Measurements from ENCODE around the gene LAMB4. TPM values are rescaled to one million over a fixed set of nuclear protein-coding genes. Genes with fewer than 3 reads are reported as not detected.
"Not testable (repeated sequence)": the region's sequence is repeated elsewhere in the genome, so short reads cannot be mapped to it uniquely, and the experiment has no call there.

LAMB4 gene
- total RNA-seq, 3 donors from 2014 or later (not counting 1 experiment from before 2014, with no cell fraction given), result not detected

- Histone ChIP-seq H3K4me3 (ENCODE audit: low read length) (no peak overlapping the region), H3K27me3 (ENCODE audit: control insufficient read depth, insufficient read depth, low read length) (no peaks in the 10 kb centered on the region), H3K36me3 (ENCODE audit: control insufficient read depth, insufficient read depth, low read length) (no peaks in the 10 kb centered on the region), H3K27ac (ENCODE audit: low read length) (no peak overlapping the region), H3K9me3 (ENCODE audit: control insufficient read depth, insufficient read depth, low read length) (no peaks in the 10 kb centered on the region), H3K4me1 (ENCODE audit: control insufficient read depth, insufficient read depth, low read length) (no peaks in the 10 kb centered on the region)
- H3K27ac Mint-ChIP-seq, result no peak overlapping the region
- intact Hi-C loops (cut with micrococcal nuclease), result no loop called here
- no peak for TF ChIP-seq CTCF (IDR thresholded peaks at IDR 0.05)
- H3K4me3 Mint-ChIP-seq, result no peak overlapping the region
- H3K27me3 Mint-ChIP-seq (ENCODE audit: low read depth in 2 of 2), result peaks cover 1 to 8% of the 10 kb centered on the region in 2 donors
- no peaks in the 10 kb centered on the region for H3K9me3 Mint-ChIP-seq
- no peaks in the 10 kb centered on the region for H3K4me1 Mint-ChIP-seq
- no peaks in the 10 kb centered on the region for H3K36me3 Mint-ChIP-seq
- ATAC-seq (no peak), DNase-seq (no peak)
- WGBS (ENCODE audit: insufficient coverage), result 85% methylated on average over 5 of the region's 5 CpGs
Measured at GRCh38 chr7:108033776-108034497, 96.2 kb downstream of the LAMB4 start.

- H3K4me1 Mint-ChIP-seq; H3K9me3 Mint-ChIP-seq; DNase-seq; H3K9me3 ChIP-seq (ENCODE audit: control insufficient read depth, insufficient read depth, low read length); H3K27me3 Mint-ChIP-seq (ENCODE audit: low read depth in 2 of 2); H3K27me3 ChIP-seq (ENCODE audit: control insufficient read depth, insufficient read depth, low read length); H3K27ac Mint-ChIP-seq; H3K27ac ChIP-seq (ENCODE audit: low read length); H3K4me3 ChIP-seq (ENCODE audit: low read length); intact Hi-C loops (cut with micrococcal nuclease); H3K36me3 Mint-ChIP-seq; ATAC-seq; H3K4me1 ChIP-seq (ENCODE audit: control insufficient read depth, insufficient read depth, low read length); H3K4me3 Mint-ChIP-seq; H3K36me3 ChIP-seq (ENCODE audit: control insufficient read depth, insufficient read depth, low read length): not testable (repeated sequence)
- 85% methylated on average over 8 of the region's 8 CpGs for WGBS (ENCODE audit: insufficient coverage)
Measured at GRCh38 chr7:108033309-108033708, 96.9 kb downstream of the LAMB4 start.

- no peaks in the 10 kb centered on the region for H3K4me1 ChIP-seq (ENCODE audit: control insufficient read depth, insufficient read depth, low read length)
- H3K4me3 ChIP-seq (ENCODE audit: low read length), result no peak overlapping the region
- peaks cover 2 to 8% of the 10 kb centered on the region in 2 donors for H3K27me3 Mint-ChIP-seq (ENCODE audit: low read depth in 2 of 2)
- H3K36me3 Mint-ChIP-seq, result no peaks in the 10 kb centered on the region
- H3K9me3 Mint-ChIP-seq, result no peaks in the 10 kb centered on the region
- H3K27me3 ChIP-seq (ENCODE audit: control insufficient read depth, insufficient read depth, low read length), result no peaks in the 10 kb centered on the region
- no peak overlapping the region for H3K4me3 Mint-ChIP-seq
- H3K4me1 Mint-ChIP-seq, result no peaks in the 10 kb centered on the region
- ATAC-seq, result no peak
- H3K9me3 ChIP-seq (ENCODE audit: control insufficient read depth, insufficient read depth, low read length), result no peaks in the 10 kb centered on the region
- H3K36me3 ChIP-seq (ENCODE audit: control insufficient read depth, insufficient read depth, low read length), result no peaks in the 10 kb centered on the region
- no peak overlapping the region for H3K27ac ChIP-seq (ENCODE audit: low read length)
- no peak for TF ChIP-seq CTCF (IDR thresholded peaks at IDR 0.05)
- 85% methylated on average over 3 of the region's 3 CpGs for WGBS (ENCODE audit: insufficient coverage)
- no peak overlapping the region for H3K27ac Mint-ChIP-seq
- intact Hi-C loops (cut with micrococcal nuclease), result no loop called here
- DNase-seq, result no peak
Measured at GRCh38 chr7:108030516-108030915, 99.6 kb downstream of the LAMB4 start.

GRCh38 chr7:108029034-108029433 lies 101.1 kb downstream of the LAMB4 start:
- H3K27ac Mint-ChIP-seq, result no peak overlapping the region
- no peaks in the 10 kb centered on the region for H3K9me3 Mint-ChIP-seq
- Histone ChIP-seq H3K4me3 (ENCODE audit: low read length) (no peak overlapping the region), H3K9me3 (ENCODE audit: control insufficient read depth, insufficient read depth, low read length) (no peaks in the 10 kb centered on the region), H3K27me3 (ENCODE audit: control insufficient read depth, insufficient read depth, low read length) (no peaks in the 10 kb centered on the region), H3K27ac (ENCODE audit: low read length) (no peak overlapping the region), H3K36me3 (ENCODE audit: control insufficient read depth, insufficient read depth, low read length) (no peaks in the 10 kb centered on the region), H3K4me1 (ENCODE audit: control insufficient read depth, insufficient read depth, low read length) (no peaks in the 10 kb centered on the region)
- no peak for TF ChIP-seq CTCF (IDR thresholded peaks at IDR 0.05)
- DNase-seq (no peak), ATAC-seq (no peak)
- H3K4me3 Mint-ChIP-seq, result no peak overlapping the region
- intact Hi-C loops (cut with micrococcal nuclease), result no loop called here
- H3K27me3 Mint-ChIP-seq (ENCODE audit: low read depth in 2 of 2), result peaks cover 6 to 8% of the 10 kb centered on the region in 2 donors
- no peaks in the 10 kb centered on the region for H3K36me3 Mint-ChIP-seq
- no peaks in the 10 kb centered on the region for H3K4me1 Mint-ChIP-seq
- 100% methylated on average over 1 of the region's 3 CpGs for WGBS (ENCODE audit: insufficient coverage)
